H9 (cell line): ENCODE measurements around the gene TTC7B. TPM values are rescaled to one million over a fixed set of nuclear protein-coding genes. Genes with fewer than 3 reads are reported as not detected.

Experiments used
- DNase-seq: peaks from one replicate; pipeline ENCODE4 v3.0.0-alpha.2; 2017
- H2AFZ ChIP-seq: one replicate; pipeline ENCODE4 v1.6.1; 2013; ENCODE audit warnings: mild to moderate bottlenecking, low read length, control low read depth, moderate library complexity
- H2AK5ac ChIP-seq: 2 replicates; pipeline ENCODE4 v1.6.1; 2013; ENCODE audit warnings: low read length, control low read depth, mixed read lengths; ENCODE audit not compliant: insufficient read length
- H2BK120ac ChIP-seq: one replicate; pipeline ENCODE4 v1.6.1; 2013; ENCODE audit warnings: low read depth, mild to moderate bottlenecking, low read length, control low read depth, inconsistent platforms; ENCODE audit not compliant: poor library complexity, severe bottlenecking
- H2BK12ac ChIP-seq: 2 replicates; pipeline ENCODE4 v1.6.1; 2013; ENCODE audit warnings: low read length, control low read depth, mixed read lengths, low read depth; ENCODE audit not compliant: insufficient read length
- H2BK15ac ChIP-seq: 2 replicates; pipeline ENCODE4 v1.6.1; 2013; ENCODE audit warnings: low read depth, low read length, control low read depth
- H2BK20ac ChIP-seq: one replicate; pipeline ENCODE4 v1.6.1; 2013; ENCODE audit warnings: low read depth, mild to moderate bottlenecking, low read length, control low read depth, inconsistent platforms; ENCODE audit not compliant: poor library complexity, severe bottlenecking
- H2BK5ac ChIP-seq: 2 replicates; pipeline ENCODE4 v1.6.1; 2013; ENCODE audit warnings: low read length, control low read depth, mixed read lengths; ENCODE audit not compliant: insufficient read length
- H3K14ac ChIP-seq: 2 replicates; pipeline ENCODE4 v1.6.1; 2013; ENCODE audit warnings: low read length, control low read depth; ENCODE audit not compliant: insufficient read depth
- H3K18ac ChIP-seq: 2 replicates; pipeline ENCODE4 v1.6.1; 2013; ENCODE audit warnings: low read depth, mild to moderate bottlenecking, mixed read lengths, low read length, control low read depth; ENCODE audit not compliant: insufficient read length
- H3K23ac ChIP-seq: 2 replicates; pipeline ENCODE4 v1.6.1; 2013; ENCODE audit warnings: low read length, control low read depth, mixed read lengths, low read depth; ENCODE audit not compliant: insufficient read length
- H3K23me2 ChIP-seq: 2 replicates; pipeline ENCODE4 v1.6.1; 2013; ENCODE audit warnings: low read depth, mild to moderate bottlenecking, mixed read lengths, low read length, control low read depth; ENCODE audit not compliant: insufficient read length, poor library complexity, severe bottlenecking
- H3K27ac ChIP-seq: 2 replicates; pipeline ENCODE4 v1.5.1; 2013; ENCODE audit warnings: low read length, control low read depth, mixed read lengths, low read depth; ENCODE audit not compliant: insufficient read length
- H3K27me3 ChIP-seq: 2 replicates; pipeline ENCODE4 v1.6.1; 2013; ENCODE audit warnings: low read length, control low read depth, inconsistent platforms; ENCODE audit not compliant: insufficient read depth
- H3K4ac ChIP-seq: 2 replicates; pipeline ENCODE4 v1.6.1; 2013; ENCODE audit warnings: low read depth, mild to moderate bottlenecking, control low read depth, inconsistent platforms, low read length, moderate library complexity
- H3K4me1 ChIP-seq: 2 replicates; pipeline ENCODE4 v1.6.1; 2013; ENCODE audit warnings: low read length, control low read depth, inconsistent platforms; ENCODE audit not compliant: insufficient read depth
- H3K4me2 ChIP-seq: 2 replicates; pipeline ENCODE4 v1.6.1; 2013; ENCODE audit warnings: low read length, control low read depth, mixed read lengths; ENCODE audit not compliant: insufficient read length, insufficient read depth
- H3K56ac ChIP-seq: 2 replicates; pipeline ENCODE4 v1.6.1; 2013; ENCODE audit warnings: low read depth, mild to moderate bottlenecking, mixed read lengths, low read length, control low read depth; ENCODE audit not compliant: insufficient read length
- H3K79me1 ChIP-seq: 2 replicates; pipeline ENCODE4 v1.6.1; 2013; ENCODE audit warnings: low read depth, mild to moderate bottlenecking, moderate library complexity, low read length, control low read depth, inconsistent platforms; ENCODE audit not compliant: insufficient read depth, poor library complexity, severe bottlenecking
- H3K79me2 ChIP-seq: 2 replicates; pipeline ENCODE4 v1.6.1; 2013; ENCODE audit warnings: low read length, control low read depth, inconsistent platforms; ENCODE audit not compliant: insufficient read depth
- H3K9ac ChIP-seq: 2 replicates; pipeline ENCODE4 v1.6.1; 2013; ENCODE audit warnings: low read length, control low read depth, mixed read lengths; ENCODE audit not compliant: insufficient read length; ENCODE audit errors: extremely low read depth
- H3K9me3 ChIP-seq: one replicate; pipeline ENCODE4 v1.6.1; 2013; ENCODE audit warnings: low read depth, low read length, inconsistent platforms; ENCODE audit not compliant: control insufficient read depth
- H3T11ph ChIP-seq: one replicate; pipeline ENCODE4 v1.6.1; 2013; ENCODE audit warnings: mild to moderate bottlenecking, low read length, control low read depth, inconsistent platforms
- H4K20me1 ChIP-seq: one replicate; pipeline ENCODE4 v1.6.1; 2013; ENCODE audit not compliant: control insufficient read depth, insufficient read length, insufficient read depth
- H4K5ac ChIP-seq: 2 replicates; pipeline ENCODE4 v1.6.1; 2013; ENCODE audit warnings: low read depth, mild to moderate bottlenecking, mixed read lengths, low read length, control low read depth; ENCODE audit not compliant: insufficient read length
- H4K8ac ChIP-seq: replicated peaks from 2 replicates; pipeline ENCODE4 v1.6.1; 2013; ENCODE audit warnings: low read length, control low read depth, mixed read lengths, low read depth; ENCODE audit not compliant: insufficient read length
- H4K91ac ChIP-seq: 2 replicates; pipeline ENCODE4 v1.6.1; 2013; ENCODE audit warnings: low read depth, mild to moderate bottlenecking, moderate library complexity, mixed read lengths, low read length, control low read depth; ENCODE audit not compliant: insufficient read length
- H3K27ac Mint-ChIP-seq, 3 experiments: 2 replicates in 2 of 3; 3 replicates in 1 of 3; pipeline ENCODE4 v1.8.0; 2020 to 2021; ENCODE audit warnings: mixed read lengths in 3 of 3, mild to moderate bottlenecking in 1 of 3, moderate library complexity in 1 of 3
- H3K27me3 Mint-ChIP-seq: 2 replicates; pipeline ENCODE4 v1.8.0; 2021; ENCODE audit warnings: low read depth, mild to moderate bottlenecking, moderate library complexity, mixed read lengths
- H3K36me3 Mint-ChIP-seq, 3 experiments: 2 replicates in 2 of 3; 3 replicates in 1 of 3; pipeline ENCODE4 v1.8.0; 2020 to 2021; ENCODE audit warnings: low read depth in 3 of 3, mixed read lengths in 3 of 3; ENCODE audit not compliant: insufficient read depth in 1 of 3
- H3K4me1 Mint-ChIP-seq, 2 experiments: 2 replicates each; pipeline ENCODE4 v1.8.0; 2020; ENCODE audit warnings: mixed read lengths in 2 of 2
- H3K4me3 Mint-ChIP-seq, 2 experiments: 2 replicates in 1 of 2; 3 replicates in 1 of 2; pipeline ENCODE4 v1.8.0; 2020 to 2021; ENCODE audit warnings: mild to moderate bottlenecking in 2 of 2, mixed read lengths in 2 of 2, moderate library complexity in 1 of 2
- H3K9me3 Mint-ChIP-seq, 2 experiments: 2 replicates in 1 of 2; 3 replicates in 1 of 2; pipeline ENCODE4 v1.8.0; 2020; ENCODE audit warnings: mild to moderate bottlenecking in 2 of 2, mixed read lengths in 2 of 2, moderate library complexity in 1 of 2
- CTCF ChIP-seq: fragments of 200-600 bp; sonication (generic); conservative IDR thresholded peaks from 3 replicates; pipeline ENCODE4 v1.8.0; 2021; ENCODE audit warnings: antibody characterized with exemption, mild to moderate bottlenecking
- WGBS: extraction: QIAGEN DNeasy Blood & Tissue Kit; methylation state at CpG from one replicate; pipeline ENCODE4 v1.1.7; 2013; ENCODE audit warnings: missing lambda C conversion rate, low lambda C conversion rate, mixed read lengths; ENCODE audit not compliant: insufficient read length; ENCODE audit errors: extremely low coverage; 5-methylcytosine and 5-hydroxymethylcytosine counted together
- total RNA-seq: library from RNA; stranded (reverse); gene quantifications from 2 replicates; pipeline ENCODE4 v1.2.1, GENCODE V29; 2021

TTC7B gene
- total RNA-seq, 1 experiment from 2014 or later, result 33.7 TPM

GRCh38 chr14:90601563-90601962 lies 214.7 kb downstream of the TTC7B start:
- H3K79me1 ChIP-seq, result no peaks in the 10 kb centered on the region
- no peak overlapping the region for H3K27ac Mint-ChIP-seq
- H4K91ac ChIP-seq, result no peak overlapping the region
- H3T11ph ChIP-seq, result no peak overlapping the region
- WGBS, result no CpG with 5 or more reads among the region's 9 CpGs
- H3K9ac ChIP-seq, result no peak overlapping the region
- H3K4me1 ChIP-seq, result peaks cover 2% of the 10 kb centered on the region; the same call in 1 of the 2 replicates
- no peak for TF ChIP-seq CTCF
- no peak overlapping the region for H2AFZ ChIP-seq
- H3K4me2 ChIP-seq, result no peak overlapping the region
- H3K27ac ChIP-seq, result no peak overlapping the region
- no peaks in the 10 kb centered on the region for H3K9me3 ChIP-seq
- H2BK15ac ChIP-seq, result no peak overlapping the region
- no peak overlapping the region for H2BK12ac ChIP-seq
- no peaks in the 10 kb centered on the region for H3K9me3 Mint-ChIP-seq
- no peak overlapping the region for H3K18ac ChIP-seq
- H3K56ac ChIP-seq, result no peak overlapping the region
- no peak overlapping the region for H2BK120ac ChIP-seq
- H3K27me3 Mint-ChIP-seq, result no peaks in the 10 kb centered on the region
- H2BK5ac ChIP-seq, result no peak overlapping the region
- no peaks in the 10 kb centered on the region for H3K27me3 ChIP-seq
- no peaks in the 10 kb centered on the region for H3K79me2 ChIP-seq
- H2AK5ac ChIP-seq, result no peak overlapping the region
- no peak overlapping the region for H2BK20ac ChIP-seq
- H3K36me3 Mint-ChIP-seq, result no peaks in the 10 kb centered on the region
- no peak overlapping the region for H4K8ac ChIP-seq
- H3K14ac ChIP-seq, result no peak overlapping the region
- no peak overlapping the region for H3K4ac ChIP-seq
- H3K23me2 ChIP-seq, result no peaks in the 10 kb centered on the region
- DNase-seq, result no peak
- H4K5ac ChIP-seq, result no peak overlapping the region
- no peak overlapping the region for H3K4me3 Mint-ChIP-seq
- H4K20me1 ChIP-seq, result no peaks in the 10 kb centered on the region
- no peak overlapping the region for H3K23ac ChIP-seq
- peaks cover 60 to 67% of the 10 kb centered on the region in 2 experiments for H3K4me1 Mint-ChIP-seq
